Measurements from ENCODE around the gene FBP1.
A peak's percentile ranks its signal among the peaks of the same experiment; 100 is the strongest.
"Not testable (repeated sequence)": the region's sequence is repeated elsewhere in the genome, so short reads cannot be mapped to it uniquely, and the experiment has no call there.

Gene FBP1

DNA sequence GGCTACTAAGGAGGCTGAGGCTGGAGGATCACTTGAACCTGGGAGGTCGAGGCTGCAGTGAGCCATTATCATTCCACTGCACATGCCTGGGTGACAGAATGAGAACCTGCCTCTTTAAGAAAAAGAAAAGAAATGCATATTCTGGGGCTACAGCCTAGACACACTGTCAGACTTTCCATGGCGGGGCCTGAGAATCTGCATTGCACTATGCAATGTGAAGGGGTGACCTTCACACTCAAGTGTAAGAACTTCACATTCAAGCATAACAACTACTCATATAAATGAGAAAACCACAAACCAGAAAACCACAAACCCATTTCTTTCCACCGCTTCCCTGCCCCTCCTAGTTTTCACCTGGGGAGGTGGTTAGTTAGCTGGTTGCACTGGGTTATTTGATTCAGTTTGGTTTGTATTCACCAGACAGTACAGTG is 27.7 kb downstream of the FBP1 start:
- peak; percentile 23 for DNase-seq

- no peak for DNase-seq
Observed at GRCh38 chr9:94610181-94610606, 29.1 kb downstream of the FBP1 start.

DNA sequence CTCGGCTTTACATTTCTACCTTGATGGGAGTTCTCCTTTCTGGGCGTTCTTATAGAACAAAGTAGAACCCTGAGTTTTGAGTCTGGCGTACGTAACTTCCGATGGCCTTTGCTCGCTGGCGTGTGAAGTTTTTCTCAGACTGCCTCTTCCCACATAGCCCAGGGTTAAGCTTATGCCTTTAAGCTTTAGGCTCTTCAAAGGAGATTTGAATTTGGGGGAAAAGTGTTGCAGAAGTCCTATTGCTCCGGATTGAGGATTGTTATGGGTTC is 32.0 kb downstream of the FBP1 start:
- no peak for DNase-seq

DNA sequence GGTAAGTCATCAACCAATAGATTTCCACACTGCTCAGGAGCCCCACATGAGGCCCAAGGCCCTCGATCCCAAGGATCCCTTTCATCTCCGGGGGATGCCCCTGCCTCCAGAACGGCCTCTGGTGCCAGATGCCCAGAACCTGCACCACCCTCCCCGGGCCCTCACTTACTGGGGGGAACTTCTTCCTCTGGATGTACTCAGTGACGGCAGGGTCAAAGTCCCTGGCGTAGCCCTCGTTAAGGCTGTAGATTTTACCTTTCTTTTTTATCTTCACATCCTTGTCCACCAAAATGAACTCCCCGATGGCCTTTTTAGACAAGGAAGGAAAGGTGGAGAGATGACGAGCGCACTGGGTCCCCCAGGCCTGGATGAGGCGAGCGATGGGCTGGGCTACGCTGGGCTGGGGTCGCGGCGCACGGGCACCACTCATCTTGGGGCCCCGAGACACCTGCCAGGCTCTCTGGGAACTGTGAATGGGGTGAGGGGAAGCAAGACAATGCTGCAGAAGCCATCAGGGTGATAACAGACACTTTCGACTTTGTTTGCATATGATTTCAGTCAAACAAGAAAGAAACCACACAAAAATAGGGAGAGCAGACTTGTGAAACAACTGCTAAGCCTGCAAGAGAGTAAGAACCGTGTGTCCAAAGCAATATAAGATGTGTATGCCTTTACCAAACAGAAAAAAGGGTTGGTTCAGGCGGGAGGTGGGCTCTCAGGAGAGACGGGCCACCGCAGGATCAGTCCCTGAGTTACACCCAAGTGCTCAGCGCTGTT is 32.5 kb downstream of the FBP1 start:
- no peak for DNase-seq

GRCh38 chr9:94603259-94604160 is 35.8 kb downstream of the FBP1 start:
- DNase-seq = peak; percentile 70

DNA sequence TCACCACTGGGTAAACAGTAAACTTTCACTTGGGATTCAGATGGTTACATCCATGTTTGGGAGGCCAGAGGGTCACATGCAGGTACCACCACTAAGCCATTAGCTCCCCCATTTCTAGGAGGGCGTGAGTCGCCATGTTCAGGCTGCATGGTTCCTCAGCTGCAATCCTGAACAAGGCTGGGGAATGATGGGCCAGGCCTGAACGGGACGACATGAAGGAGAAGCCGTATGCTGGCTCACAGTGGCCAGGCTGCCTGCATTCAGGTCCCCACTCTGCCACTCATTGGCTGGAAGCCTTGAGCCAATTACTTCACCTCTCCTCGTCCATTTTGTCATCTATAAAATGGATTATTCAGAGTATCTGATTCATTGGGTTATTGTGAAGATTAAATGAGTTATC is 36.7 kb downstream of the FBP1 start:
- DNase-seq = no peak

DNA sequence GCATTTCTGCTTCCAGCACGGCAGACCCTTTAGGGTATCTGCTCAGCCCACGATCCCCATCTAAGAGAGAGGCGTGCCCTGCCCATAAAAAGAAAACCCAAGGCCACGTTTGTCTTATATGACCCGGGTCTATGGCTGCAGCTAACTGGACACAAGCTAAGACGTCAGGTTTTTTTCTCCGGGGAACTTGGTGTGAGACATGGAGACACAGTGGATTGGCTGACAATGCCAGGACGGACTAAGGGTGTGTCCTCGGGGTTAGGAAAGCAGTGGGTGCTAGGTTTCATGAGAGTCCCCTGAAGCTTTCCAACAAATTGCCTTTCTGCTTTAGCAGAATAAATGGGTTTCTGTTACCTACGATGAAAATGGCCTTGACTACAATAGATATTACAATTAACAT is 38.6 kb downstream of the FBP1 start:
- DNase-seq = no peak

GRCh38 chr9:94600258-94600657 is 39.1 kb downstream of the FBP1 start:
- no peak for DNase-seq

- no peak for DNase-seq
Observed at GRCh38 chr9:94599102-94599501, 40.2 kb downstream of the FBP1 start.

- DNase-seq = no peak
Observed at GRCh38 chr9:94593459-94594345, 45.6 kb downstream of the FBP1 start, which contains the start of gene FBP2. TSS of gene FBP2 (minus strand) at chr9:94593824. CDS start at chr9:94593726, 98 bp downstream.

DNA sequence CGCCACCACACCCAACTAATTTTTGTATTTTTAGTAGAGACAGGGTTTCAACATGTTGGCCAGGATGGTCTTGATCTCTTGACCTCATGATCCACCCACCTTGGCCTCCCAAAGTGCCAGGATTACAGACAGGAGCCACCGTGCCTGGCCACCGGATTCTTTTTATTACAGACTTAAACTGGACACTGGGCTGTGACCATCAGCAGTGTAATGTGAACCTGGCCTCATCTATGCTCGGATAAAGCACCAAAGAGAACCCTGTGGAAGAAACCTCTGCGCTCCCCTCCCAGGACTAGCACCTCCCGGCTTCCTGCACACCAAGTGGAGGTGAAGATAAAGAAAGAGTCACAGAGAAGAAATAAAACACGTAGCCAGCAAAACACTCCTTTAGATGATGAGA is 46.6 kb downstream of the FBP1 start:
- DNase-seq = not testable (repeated sequence)

- DNase-seq = no peak
Observed at GRCh38 chr9:94591876-94592275, 47.4 kb downstream of the FBP1 start.

DNA sequence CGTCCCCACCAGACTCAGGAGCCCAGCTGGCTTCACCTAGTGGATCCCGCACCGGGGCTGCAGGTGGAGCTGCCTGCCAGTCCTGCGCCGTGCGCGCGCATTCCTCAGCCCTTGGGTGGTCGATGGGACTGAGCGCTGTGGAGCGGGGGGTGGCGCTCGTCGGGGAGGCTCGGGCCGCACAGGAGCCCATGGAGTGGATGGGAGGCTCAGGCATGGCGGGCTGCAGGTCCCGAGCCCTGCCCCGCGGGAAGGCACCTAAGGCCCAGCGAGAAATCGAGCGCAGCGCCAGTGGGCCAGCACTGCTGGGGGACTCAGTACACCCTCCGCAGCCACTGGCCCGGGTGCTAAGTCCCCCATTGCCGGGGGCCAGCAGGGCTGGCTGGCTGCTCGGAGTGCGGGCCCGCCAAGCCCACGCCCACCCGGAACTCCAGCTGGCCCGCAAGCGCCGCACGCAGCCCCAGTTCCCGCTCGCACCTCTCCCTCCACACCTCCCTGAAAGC is 48.2 kb downstream of the FBP1 start:
- DNase-seq = not testable (repeated sequence)

DNA sequence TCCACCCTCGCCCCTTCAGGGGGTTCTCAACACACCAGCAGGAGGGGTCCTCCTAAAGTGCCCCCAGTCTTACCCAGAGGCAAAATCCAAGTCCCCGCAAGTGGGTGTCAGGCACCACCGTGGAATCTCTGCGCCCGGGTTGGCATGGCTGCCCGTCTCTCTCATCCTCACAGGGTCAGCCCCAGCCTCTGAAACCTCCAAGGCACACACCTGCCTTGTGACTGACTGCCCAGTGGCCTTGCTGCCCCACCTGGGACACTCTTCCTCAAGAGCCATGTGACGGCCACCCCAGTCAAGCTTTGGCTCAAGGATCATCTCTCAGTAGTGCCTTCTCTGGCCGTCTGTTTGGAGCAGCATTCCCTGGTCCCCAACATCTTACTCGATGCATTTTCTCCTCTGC is 50.6 kb downstream of the FBP1 start:
- no peak for DNase-seq

- DNase-seq = no peak
Observed at GRCh38 chr9:94586814-94587213, 52.5 kb downstream of the FBP1 start.

- DNase-seq = no peak
Observed at GRCh38 chr9:94586316-94586715, 53.0 kb downstream of the FBP1 start.

GRCh38 chr9:94584555-94584954 is 54.8 kb downstream of the FBP1 start:
- DNase-seq = no peak

- no peak for DNase-seq
Observed at GRCh38 chr9:94581728-94582127, 57.6 kb downstream of the FBP1 start.

DNA sequence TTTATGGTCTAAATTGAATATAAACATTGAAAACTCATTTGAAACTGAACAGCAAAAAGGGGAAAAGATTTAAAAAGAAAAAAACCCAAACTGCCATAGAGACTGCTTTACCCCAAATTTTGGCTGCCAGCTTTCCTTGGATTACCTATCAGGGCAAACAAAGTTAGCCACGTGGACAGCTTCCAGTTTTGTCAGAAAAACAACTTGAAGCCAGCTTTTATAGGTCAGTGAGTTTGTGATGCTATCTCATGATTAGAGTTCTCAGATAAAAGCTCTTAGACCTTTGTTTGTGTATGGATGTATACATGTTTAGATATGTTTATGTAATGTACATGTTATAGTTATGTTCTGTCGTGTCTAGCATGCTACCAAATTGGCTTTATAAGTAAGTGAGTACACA is 61.7 kb downstream of the FBP1 start:
- no peak for DNase-seq

DNA sequence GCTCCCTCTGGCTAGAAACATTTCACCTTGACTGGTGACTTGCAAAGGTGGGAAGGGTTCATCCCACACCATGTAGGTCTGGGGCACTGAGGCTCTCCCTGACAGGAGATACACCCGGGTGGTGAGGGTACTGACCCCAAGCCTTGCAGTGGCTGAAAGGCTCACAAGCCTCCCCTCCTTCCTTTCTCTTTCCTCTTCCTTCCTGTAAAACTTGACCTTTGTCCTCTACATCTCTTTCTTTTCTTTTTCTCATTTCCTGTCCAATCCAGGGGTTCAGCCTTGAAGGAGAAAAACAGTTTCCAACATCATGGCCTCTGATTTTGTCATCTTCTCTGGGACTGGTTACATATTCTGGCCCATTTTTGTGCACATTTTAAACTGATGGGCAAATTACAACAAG is 62.3 kb downstream of the FBP1 start:
- no peak for DNase-seq

DNA sequence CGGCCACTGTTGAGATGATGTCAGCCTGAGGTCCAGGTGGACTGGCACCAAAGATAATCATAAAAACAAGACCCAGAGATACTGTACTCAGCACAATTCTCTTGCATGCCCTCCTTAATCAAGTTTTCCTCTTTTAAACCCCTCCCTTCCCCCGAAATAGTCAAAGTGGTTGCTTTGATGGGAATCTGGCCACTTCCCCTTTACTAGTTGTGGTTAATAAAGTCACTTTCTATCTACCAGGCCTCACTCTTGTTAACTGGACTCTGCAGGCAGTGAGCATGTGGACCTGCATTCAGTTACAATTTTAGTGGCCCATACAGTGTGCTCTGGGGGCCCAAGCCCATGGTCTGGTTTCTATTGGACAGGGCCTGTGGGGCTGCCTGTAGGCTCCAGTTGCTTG is 63.2 kb downstream of the FBP1 start:
- no peak for DNase-seq

- no peak for DNase-seq
Observed at GRCh38 chr9:94568972-94569712, 70.2 kb downstream of the FBP1 start.

Data from activated CD4-positive, alpha-beta T cell treated with anti-CD3 and anti-CD28 coated beads, Interleukin-2, amount 50 U/mL, for 1 hour (primary cell).